Cardiac septum (tissue), 1 donor: Measurements from ENCODE around the gene GCNA. TPM values are rescaled to one million over a fixed set of nuclear protein-coding genes. Genes with fewer than 3 reads are reported as not detected.
"Not testable (repeated sequence)": the region's sequence is repeated elsewhere in the genome, so short reads cannot be mapped to it uniquely, and the experiment has no call there.

Source experiments
- DNase-seq: peaks from one replicate; pipeline ENCODE4 v3.0.0-alpha.2; 2020; ENCODE audit warnings: low spot score
- intact Hi-C: fragments of 100-400 bp; cut with DNase I; formaldehyde crosslinking; loops from one replicate; pipeline ENCODE4 v1.14.0; 2022
- total RNA-seq: library from RNA; stranded (reverse); fragmentation: NEBNext Ultra II Directional; extraction: Animal tissue kit (Norgen Biotek cat#: 25700); gene quantifications from one replicate; pipeline ENCODE4 v1.2.1, GENCODE V29; 2021
- donor health status: DM: no; HTN: no; CAD: no.

Gene GCNA
- total RNA-seq, 1 donor from 2014 or later, result 1.4 TPM

- intact Hi-C loops, result no loop called here
- peak; percentile 0 for DNase-seq
Measured at GRCh38 chrX:71609095-71609750, 31.0 kb downstream of the GCNA start.

- intact Hi-C loops, result not testable (repeated sequence)
- DNase-seq, result peak; percentile 12
Measured at GRCh38 chrX:71611736-71612135, 33.5 kb downstream of the GCNA start.

- no peak for DNase-seq
- intact Hi-C loops, result no loop called here
Measured at GRCh38 chrX:71612256-71612655, 34.0 kb downstream of the GCNA start.

GRCh38 chrX:71615056-71615455 is 36.8 kb downstream of the GCNA start:
- intact Hi-C loops, result no loop called here

GRCh38 chrX:71615954-71616353 is 37.7 kb downstream of the GCNA start:
- intact Hi-C loops, result no loop called here
- peak; percentile 47 for DNase-seq

More at GRCh38 chrX:71615056-71615455, 36.8 kb downstream of the GCNA start:
- DNase-seq, result peak; percentile 43

GRCh38 chrX:71616672-71617529 is 38.7 kb downstream of the GCNA start:
- peak; percentile 72 for DNase-seq
- intact Hi-C loops, result no loop called here

GRCh38 chrX:71617742-71618141 is 39.5 kb downstream of the GCNA start:
- DNase-seq, result no peak
- intact Hi-C loops, result no loop called here

GRCh38 chrX:71618303-71618721 is 40.1 kb downstream of the GCNA start, which contains the start of gene CXCR3:
Gene CXCR3 (minus strand): TSS chrX:71618511. CDS start chrX:71618449, 62 bp downstream.
- no peak for DNase-seq
- intact Hi-C loops, result no loop called here

GRCh38 chrX:71618787-71619186 is 40.5 kb downstream of the GCNA start:
- intact Hi-C loops, result no loop called here
- DNase-seq, result peak; percentile 17

GRCh38 chrX:71619193-71619592 is 41.0 kb downstream of the GCNA start:
- intact Hi-C loops, result no loop called here
- DNase-seq, result peak; percentile 66

- DNase-seq, result peak; percentile 44
- intact Hi-C loops, result no loop called here
Measured at GRCh38 chrX:71619986-71620385, 41.7 kb downstream of the GCNA start.

- intact Hi-C loops, result no loop called here
- DNase-seq, result peak; percentile 54
Measured at GRCh38 chrX:71621603-71622002, 43.4 kb downstream of the GCNA start.

GRCh38 chrX:71622032-71622575 is 43.9 kb downstream of the GCNA start:
- peak; percentile 63 for DNase-seq
- intact Hi-C loops, result no loop called here

- DNase-seq, result peak; percentile 84
- intact Hi-C loops, result no loop called here
Measured at GRCh38 chrX:71622576-71623450, 44.6 kb downstream of the GCNA start.

GRCh38 chrX:71623714-71624113 is 45.5 kb downstream of the GCNA start:
- intact Hi-C loops, result no loop called here
- no peak for DNase-seq

GRCh38 chrX:71625471-71625870 is 47.2 kb downstream of the GCNA start:
- intact Hi-C loops, result no loop called here
- DNase-seq, result no peak

GRCh38 chrX:71626576-71626975 is 48.3 kb downstream of the GCNA start:
- peak; percentile 24 for DNase-seq
- intact Hi-C loops, result no loop called here

- intact Hi-C loops, result no loop called here
- peak; percentile 72 for DNase-seq
Measured at GRCh38 chrX:71627588-71628404, 49.6 kb downstream of the GCNA start.

- intact Hi-C loops, result no loop called here
- DNase-seq, result no peak
Measured at GRCh38 chrX:71629467-71629866, 51.2 kb downstream of the GCNA start.
